Gastrocnemius medialis (tissue), 4 donors: Measurements from ENCODE around the gene LMO2. TPM values are rescaled to one million over a fixed set of nuclear protein-coding genes. Genes with fewer than 3 reads are reported as not detected.

Experiments used
- ATAC-seq, 2 donors: fragments of 150-250 bp; one replicate each; pipeline ENCODE4 v1.9.1; 2016
- DNase-seq, 2 donors: peaks; one replicate each; pipeline ENCODE4 v3.0.0-alpha.2; 2019
- H3K27ac ChIP-seq, 4 donors: fragments of 200-600 bp; sonication (generic); 1 replicate in 1 of 4; 2 replicates in 3 of 4; pipeline ENCODE4 v1.5.1; 2016 to 2018; ENCODE audit warnings: mild to moderate bottlenecking in 2 of 4, moderate library complexity in 1 of 4
- H3K27me3 ChIP-seq, 3 donors: fragments of 200-600 bp; sonication (generic) in 2 of 3; 1 replicate in 1 of 3; 2 replicates in 2 of 3; pipeline versions ENCODE4 v1.5.1 to v1.6.0; 2016 to 2019; ENCODE audit warnings: mild to moderate bottlenecking in 1 of 3, moderate library complexity in 1 of 3
- H3K36me3 ChIP-seq, 2 donors: fragments of 200-600 bp; sonication (generic) in 1 of 2; one replicate each; pipeline ENCODE4 v1.5.1; 2017 to 2018
- H3K4me1 ChIP-seq, 2 donors: fragments of 200-600 bp; sonication (generic) in 1 of 2; one replicate each; pipeline ENCODE4 v1.5.1; 2016 to 2017; ENCODE audit warnings: mild to moderate bottlenecking in 2 of 2
- H3K4me3 ChIP-seq, 4 donors: fragments of 200-600 bp; sonication (generic) in 3 of 4; 1 replicate in 1 of 4; 2 replicates in 3 of 4; pipeline ENCODE4 v1.5.1; 2016 to 2019; ENCODE audit warnings: mild to moderate bottlenecking in 2 of 4
- H3K9me3 ChIP-seq, 3 donors: fragments of 200-600 bp; sonication (generic) in 2 of 3; 1 replicate in 1 of 3; 2 replicates in 2 of 3; pipeline ENCODE4 v1.5.1; 2016 to 2019
- CTCF ChIP-seq, 5 experiments: fragments of 450-650 bp in 3 of 5; fragments of 200-600 bp in 2 of 5; sonication (generic) in 2 of 5; IDR thresholded peaks in 4 of 5; conservative IDR thresholded peaks in 1 of 5; 1 replicate in 4 of 5; 2 replicates in 1 of 5; pipeline ENCODE4 v1.5.1; 2016 to 2019; ENCODE audit warnings: antibody characterized with exemption in 5 of 5, mild to moderate bottlenecking in 3 of 5, moderate library complexity in 3 of 5
- POLR2A ChIP-seq, 2 donors: fragments of 450-650 bp; IDR thresholded peaks; one replicate each; pipeline ENCODE4 v1.6.1; 2017; ENCODE audit warnings: antibody characterized with exemption in 2 of 2, mild to moderate bottlenecking in 2 of 2, moderate library complexity in 2 of 2
- in situ Hi-C, 4 donors: fragments of 200-750 bp; cut with MboI; loops; one replicate each; pipeline versions ENCODE4 v1.15.0 to v1.8.0; 2017; ENCODE audit warnings: low sequenced_read_pairs in 4 of 4
- intact Hi-C: fragments of 100-400 bp; cut with DNase I; formaldehyde crosslinking; loops from one replicate; pipeline ENCODE4 v1.15.1; 2023; ENCODE audit warnings: low total_unique reads
- total RNA-seq, 4 donors: library from RNA; depleted of rRNA; stranded (reverse); fragments of >200 nt; gene quantifications; one replicate each; pipeline versions ENCODE4 v1.1.0 to v1.2.3, GENCODE V29; 2016

Gene LMO2
- total RNA-seq, 4 donors from 2014 or later = 5.3 to 41.9 (median 19.2) TPM

- Histone ChIP-seq H3K36me3 (no peaks in the 10 kb centered on the region), H3K27me3 (no peaks in the 10 kb centered on the region), H3K9me3 (no peaks in the 10 kb centered on the region), H3K4me3 (no peak overlapping the region), H3K4me1 (peaks cover 0 to 13% of the 10 kb centered on the region in 2 donors), H3K27ac (no peak overlapping the region)
- intact Hi-C loops = no loop called here
- no peak for TF ChIP-seq POLR2A (IDR thresholded peaks at IDR 0.05)
- TF ChIP-seq CTCF (IDR thresholded peaks at IDR 0.05 in 4 of 5, conservative IDR thresholded peaks at IDR 0.05 in 1 of 5) = no peak
- in situ Hi-C loops = loop anchor here in 1 of 4 donors (10.0 kb wide), 1 partner anchor 46 kb away; no protein-coding TSS in a partner anchor
- no peak for DNase-seq
- no peak for ATAC-seq
Observed at GRCh38 chr11:33910296-33910957, 18.6 kb upstream of the LMO2 start.

GRCh38 chr11:33909552-33909951 is 17.7 kb upstream of the LMO2 start:
- ATAC-seq (no peak), DNase-seq (no peak)
- in situ Hi-C loops (no loop called here), intact Hi-C loops (no loop called here)
- Histone ChIP-seq H3K27ac (no peak overlapping the region), H3K4me1 (peaks cover 0 to 13% of the 10 kb centered on the region in 2 donors), H3K36me3 (no peaks in the 10 kb centered on the region), H3K9me3 (no peaks in the 10 kb centered on the region), H3K27me3 (no peaks in the 10 kb centered on the region), H3K4me3 (no peak overlapping the region)
- TF ChIP-seq CTCF (IDR thresholded peaks at IDR 0.05 in 4 of 5, conservative IDR thresholded peaks at IDR 0.05 in 1 of 5) (no peak), POLR2A (IDR thresholded peaks at IDR 0.05) (no peak)

- H3K27me3 ChIP-seq = no peaks in the 10 kb centered on the region
- no peak overlapping the region for H3K4me3 ChIP-seq
- TF ChIP-seq CTCF (IDR thresholded peaks at IDR 0.05 in 4 of 5, conservative IDR thresholded peaks at IDR 0.05 in 1 of 5) (no peak), POLR2A (IDR thresholded peaks at IDR 0.05) (no peak)
- DNase-seq = no peak
- in situ Hi-C loops = no loop called here
- H3K4me1 ChIP-seq = peaks cover 0 to 13% of the 10 kb centered on the region in 2 donors
- no peak overlapping the region for H3K27ac ChIP-seq
- H3K9me3 ChIP-seq = no peaks in the 10 kb centered on the region
- intact Hi-C loops = no loop called here
- ATAC-seq = no peak
- no peaks in the 10 kb centered on the region for H3K36me3 ChIP-seq
Observed at GRCh38 chr11:33909150-33909549, 17.3 kb upstream of the LMO2 start.

GRCh38 chr11:33907421-33907820 is 15.5 kb upstream of the LMO2 start:
- in situ Hi-C loops (no loop called here), intact Hi-C loops (no loop called here)
- Histone ChIP-seq H3K4me1 (peaks cover 0 to 7% of the 10 kb centered on the region in 2 donors), H3K36me3 (no peaks in the 10 kb centered on the region), H3K9me3 (no peaks in the 10 kb centered on the region), H3K27me3 (no peaks in the 10 kb centered on the region), H3K4me3 (no peak overlapping the region), H3K27ac (no peak overlapping the region)
- ATAC-seq (no peak), DNase-seq (no peak)
- no peak for TF ChIP-seq CTCF (IDR thresholded peaks at IDR 0.05 in 4 of 5, conservative IDR thresholded peaks at IDR 0.05 in 1 of 5)
- TF ChIP-seq POLR2A (IDR thresholded peaks at IDR 0.05) = no peak
